ENCODE results near the gene GADD45G. TPM values are rescaled to one million over a fixed set of nuclear protein-coding genes. Genes with fewer than 3 reads are reported as not detected.

GADD45G gene
- total and polyA plus RNA-seq, 2 of the 4 experiments (the other 2 are of a cell fraction) = 0.15 TPM; not detected in 1

DNA sequence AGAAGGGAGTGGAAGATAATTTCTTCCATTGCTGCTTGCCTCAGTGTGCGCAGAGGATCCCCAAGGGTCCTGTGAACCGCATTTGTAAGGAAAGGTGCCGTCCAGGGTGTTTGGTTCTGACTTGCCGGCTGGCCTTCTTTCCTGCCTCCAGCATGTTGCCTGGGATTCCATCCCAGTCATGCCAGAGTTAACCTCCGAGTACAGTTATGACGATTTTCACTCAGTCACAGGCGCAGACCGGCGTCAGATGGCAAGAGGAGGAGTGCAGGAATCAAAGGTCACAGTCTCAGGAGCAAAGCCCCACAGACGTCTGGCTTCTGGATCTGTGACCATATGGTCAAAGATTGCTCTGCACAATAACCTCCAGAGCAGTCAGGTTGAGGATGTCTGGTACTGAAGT lies 5.9 kb upstream of the GADD45G start:
- Histone ChIP-seq H3K56ac (ENCODE audit: extremely low read depth, insufficient read depth, low read length) (no peak overlapping the region), H2AK5ac (ENCODE audit: low read depth, low read length) (no peak overlapping the region), H3K9me1 (ENCODE audit: insufficient read depth, low read length) (no peaks in the 10 kb centered on the region), H3K27ac (ENCODE audit: insufficient read depth, low read length) (no peak overlapping the region), H3K4me1 (ENCODE audit: control insufficient read depth, insufficient read depth, low read length) (peaks cover under 1% of the 10 kb centered on the region), H3K23ac (ENCODE audit: low read depth, low read length) (no peak overlapping the region), H3K36me3 (ENCODE audit: control insufficient read depth, insufficient read depth, low read length) (no peaks in the 10 kb centered on the region), H2BK5ac (ENCODE audit: low read depth, low read length, poor library complexity, severe bottlenecking) (no peak overlapping the region), H2AK9ac (replicated peaks; ENCODE audit: low read depth, low read length, poor library complexity) (no peak overlapping the region), H2AFZ (replicated peaks; ENCODE audit: low read length, poor library complexity) (no peak overlapping the region), H3K14ac (replicated peaks; ENCODE audit: low read depth, low read length) (no peak overlapping the region), H2BK20ac (ENCODE audit: low read depth, low read length) (no peak overlapping the region), H4K8ac (ENCODE audit: low read depth in 2 of 2, low read length in 2 of 2) (no peak overlapping the region), H4K20me1 (ENCODE audit: insufficient read depth, low read length) (no peaks in the 10 kb centered on the region), H4K91ac (ENCODE audit: insufficient read depth, low read depth, low read length) (no peak overlapping the region), H3K9ac (ENCODE audit: low read depth, low read length) (no peak overlapping the region), H3K4me2 (ENCODE audit: low read depth, low read length) (no peak overlapping the region), H3K4ac (ENCODE audit: low read depth, low read length) (no peak overlapping the region), H3K79me1 (ENCODE audit: low read depth in 1 of 2, low read length in 2 of 2) (no peaks in the 10 kb centered on the region), H2BK15ac (ENCODE audit: low read depth, low read length) (no peak overlapping the region), H3K27me3 (ENCODE audit: control insufficient read depth, insufficient read depth, low read length) (peaks cover 43% of the 10 kb centered on the region), H2BK120ac (ENCODE audit: low read depth, low read length) (no peak overlapping the region), H4K5ac (ENCODE audit: low read depth, low read length) (no peak overlapping the region), H3K9me3 (ENCODE audit: control insufficient read depth, insufficient read depth, low read length) (no peaks in the 10 kb centered on the region), H3K18ac (ENCODE audit: low read depth, low read length) (no peak overlapping the region), H3K4me3 (ENCODE audit: insufficient read depth, low read depth, low read length) (no peak overlapping the region)
- dilution Hi-C loops (cut with HindIII; ENCODE audit: low sequenced_read_pairs, unreplicated experiment) = no loop called here
- intact Hi-C loops (cut with micrococcal nuclease) = loop anchor here (1.0 to 5.0 kb wide), 3 partner anchors 503 to 1270 kb away; no protein-coding TSS in a partner anchor
- DNase-seq (no peak), ATAC-seq (ENCODE audit: low read depth) (no peak)
- no TSS peak for BruUV-seq (replicated peaks)
- ChIA-PET CTCF (interaction anchor here (0.6 to 1.2 kb wide), 5 partner anchors 41 to 655 kb away, joined by 3 to 14 read pairs (median 3); no protein-coding TSS in a partner anchor), POLR2A (ENCODE audit: unreplicated experiment) (interaction anchor here (0.6 kb wide), 1 partner anchor 56 kb away, joined by 3 read pairs; no protein-coding TSS in a partner anchor)
- no peak for TF ChIP-seq CHD1 (IDR thresholded peaks at IDR 0.05; ENCODE audit: low read depth, low read length)
- no peak for TF ChIP-seq USF2 (IDR thresholded peaks at IDR 0.05; ENCODE audit: low read depth, low read length)
- TF ChIP-seq MXI1 (IDR thresholded peaks at IDR 0.05; ENCODE audit: borderline replicate concordance, low read depth, low read length) = no peak
- TF ChIP-seq POLR2A (IDR thresholded peaks at IDR 0.05; ENCODE audit: low read depth, low read length) = no peak
- TF ChIP-seq BHLHE40 (IDR thresholded peaks at IDR 0.05; ENCODE audit: low read depth, low read length) = no peak
- TF ChIP-seq SMC3 (IDR thresholded peaks at IDR 0.05; ENCODE audit: low read depth, low read length) = no peak
- TF ChIP-seq, protein P1, sequence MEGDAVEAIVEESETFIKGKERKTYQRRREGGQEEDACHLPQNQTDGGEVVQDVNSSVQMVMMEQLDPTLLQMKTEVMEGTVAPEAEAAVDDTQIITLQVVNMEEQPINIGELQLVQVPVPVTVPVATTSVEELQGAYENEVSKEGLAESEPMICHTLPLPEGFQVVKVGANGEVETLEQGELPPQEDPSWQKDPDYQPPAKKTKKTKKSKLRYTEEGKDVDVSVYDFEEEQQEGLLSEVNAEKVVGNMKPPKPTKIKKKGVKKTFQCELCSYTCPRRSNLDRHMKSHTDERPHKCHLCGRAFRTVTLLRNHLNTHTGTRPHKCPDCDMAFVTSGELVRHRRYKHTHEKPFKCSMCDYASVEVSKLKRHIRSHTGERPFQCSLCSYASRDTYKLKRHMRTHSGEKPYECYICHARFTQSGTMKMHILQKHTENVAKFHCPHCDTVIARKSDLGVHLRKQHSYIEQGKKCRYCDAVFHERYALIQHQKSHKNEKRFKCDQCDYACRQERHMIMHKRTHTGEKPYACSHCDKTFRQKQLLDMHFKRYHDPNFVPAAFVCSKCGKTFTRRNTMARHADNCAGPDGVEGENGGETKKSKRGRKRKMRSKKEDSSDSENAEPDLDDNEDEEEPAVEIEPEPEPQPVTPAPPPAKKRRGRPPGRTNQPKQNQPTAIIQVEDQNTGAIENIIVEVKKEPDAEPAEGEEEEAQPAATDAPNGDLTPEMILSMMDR (conservative IDR thresholded peaks at IDR 0.05; ENCODE audit: low read depth, low read length) = no peak
- no peak for TF ChIP-seq CEBPB (IDR thresholded peaks at IDR 0.05; ENCODE audit: low read depth, low read length)
- no peak for TF ChIP-seq RFX5 (IDR thresholded peaks at IDR 0.05; ENCODE audit: low read depth, low read length)
- TF ChIP-seq MAFK (IDR thresholded peaks at IDR 0.05; ENCODE audit: low read depth, low read length) = no peak
- TF ChIP-seq RCOR1 (IDR thresholded peaks at IDR 0.05; ENCODE audit: insufficient replicate concordance, low read length) = no peak
- in situ Hi-C loops (cut with MboI; ENCODE audit: low sequenced_read_pairs) = loop anchor here (10.0 kb wide), 1 partner anchor 1276 kb away; no protein-coding TSS in a partner anchor
- WGBS, 2 experiments (ENCODE audit: extremely low coverage in 2 of 2, insufficient read length in 1 of 2) = 14% methylated on average over 6 of the region's 10 CpGs; no CpG with 5 or more reads in 1 of the 2 experiments
